Breast epithelium (tissue), 3 donors: ENCODE results near the gene NCAPH2.

ENCODE experiments used
- POLR2A ChIP-seq: fragments of 450-650 bp; IDR thresholded peaks from one replicate; pipeline ENCODE4 v1.6.1; 2016; ENCODE audit warnings: antibody characterized with exemption, mild to moderate bottlenecking, moderate library complexity
- POLR2AphosphoS5 ChIP-seq, 3 donors: sonication (generic); formaldehyde crosslinking; IDR thresholded peaks; one replicate each; pipeline ENCODE4 v1.6.1; 2017; ENCODE audit warnings: antibody characterized with exemption in 3 of 3
- TF ChIP-seq, protein P1 (sequence below), 3 donors: fragments of 450-650 bp; IDR thresholded peaks; one replicate each; pipeline ENCODE4 v1.5.1; 2016 to 2017; ENCODE audit warnings: antibody characterized with exemption in 3 of 3, mild to moderate bottlenecking in 3 of 3, moderate library complexity in 3 of 3

DNA sequence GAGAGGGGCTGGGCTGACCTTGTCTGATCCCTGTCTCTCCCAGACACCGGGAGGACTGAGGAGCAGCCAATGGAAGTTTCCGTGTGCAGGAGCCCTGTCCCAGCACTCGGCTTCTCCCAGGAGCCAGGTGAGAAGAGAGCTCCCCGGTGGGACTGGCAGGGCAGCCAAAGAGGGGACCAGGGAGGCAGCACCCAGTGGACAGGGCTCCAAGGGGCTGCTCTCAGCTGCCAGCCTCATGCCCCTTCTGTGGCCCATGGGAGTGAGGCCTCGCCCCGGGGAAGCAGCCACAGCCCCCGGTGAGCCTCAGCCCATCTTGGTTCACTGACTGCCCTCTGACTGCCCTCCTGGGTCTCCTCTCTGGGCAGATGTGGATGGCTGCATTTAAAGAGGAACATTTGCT lies 10.6 kb downstream of the NCAPH2 start:
- no peak for TF ChIP-seq POLR2AphosphoS5 (IDR thresholded peaks at IDR 0.05)
- TF ChIP-seq POLR2A = no peak
- TF ChIP-seq, protein P1, sequence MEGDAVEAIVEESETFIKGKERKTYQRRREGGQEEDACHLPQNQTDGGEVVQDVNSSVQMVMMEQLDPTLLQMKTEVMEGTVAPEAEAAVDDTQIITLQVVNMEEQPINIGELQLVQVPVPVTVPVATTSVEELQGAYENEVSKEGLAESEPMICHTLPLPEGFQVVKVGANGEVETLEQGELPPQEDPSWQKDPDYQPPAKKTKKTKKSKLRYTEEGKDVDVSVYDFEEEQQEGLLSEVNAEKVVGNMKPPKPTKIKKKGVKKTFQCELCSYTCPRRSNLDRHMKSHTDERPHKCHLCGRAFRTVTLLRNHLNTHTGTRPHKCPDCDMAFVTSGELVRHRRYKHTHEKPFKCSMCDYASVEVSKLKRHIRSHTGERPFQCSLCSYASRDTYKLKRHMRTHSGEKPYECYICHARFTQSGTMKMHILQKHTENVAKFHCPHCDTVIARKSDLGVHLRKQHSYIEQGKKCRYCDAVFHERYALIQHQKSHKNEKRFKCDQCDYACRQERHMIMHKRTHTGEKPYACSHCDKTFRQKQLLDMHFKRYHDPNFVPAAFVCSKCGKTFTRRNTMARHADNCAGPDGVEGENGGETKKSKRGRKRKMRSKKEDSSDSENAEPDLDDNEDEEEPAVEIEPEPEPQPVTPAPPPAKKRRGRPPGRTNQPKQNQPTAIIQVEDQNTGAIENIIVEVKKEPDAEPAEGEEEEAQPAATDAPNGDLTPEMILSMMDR (IDR thresholded peaks at IDR 0.05) = no peak
